ENCODE results near the gene VWA3B. TPM values are rescaled to one million over a fixed set of nuclear protein-coding genes. Genes with fewer than 3 reads are reported as not detected.
"Not testable (repeated sequence)": the region's sequence is repeated elsewhere in the genome, so short reads cannot be mapped to it uniquely, and the experiment has no call there.

Gene VWA3B
- total RNA-seq, 1 experiment from 2014 or later: 1.0 TPM

- no peaks in the 10 kb centered on the region; the same call in 1 of the 2 replicates for H3K27me3 ChIP-seq (ENCODE audit: control insufficient read depth, insufficient read depth, low read length)
- H3K36me3 ChIP-seq (replicated peaks; ENCODE audit: control insufficient read depth, insufficient read depth, low read length): no peaks in the 10 kb centered on the region
- no peak overlapping the region for H3K4me3 ChIP-seq (ENCODE audit: insufficient read depth, low read depth, low read length)
- no peak for DNase-seq
These were observed 50.2 kb downstream of the VWA3B start for GRCh38 chr2:98137196-98137595.

- not testable (repeated sequence) for DNase-seq; H3K36me3 ChIP-seq (replicated peaks; ENCODE audit: control insufficient read depth, insufficient read depth, low read length); H3K4me3 ChIP-seq (ENCODE audit: insufficient read depth, low read depth, low read length); H3K27me3 ChIP-seq (ENCODE audit: control insufficient read depth, insufficient read depth, low read length)
These were observed 52.0 kb downstream of the VWA3B start for GRCh38 chr2:98138978-98139377.

GRCh38 chr2:98140210-98140609 is 53.2 kb downstream of the VWA3B start:
- no peak for DNase-seq
- no peaks in the 10 kb centered on the region for H3K36me3 ChIP-seq (replicated peaks; ENCODE audit: control insufficient read depth, insufficient read depth, low read length)

GRCh38 chr2:98142106-98142791 is 55.3 kb downstream of the VWA3B start:
- Histone ChIP-seq H3K27me3 (ENCODE audit: control insufficient read depth, insufficient read depth, low read length) (no peaks in the 10 kb centered on the region), H3K36me3 (replicated peaks; ENCODE audit: control insufficient read depth, insufficient read depth, low read length) (no peaks in the 10 kb centered on the region), H3K4me3 (ENCODE audit: insufficient read depth, low read depth, low read length) (no peak overlapping the region)
- peak; percentile 51 for DNase-seq

More at GRCh38 chr2:98140210-98140609, 53.2 kb downstream of the VWA3B start:
- H3K4me3 ChIP-seq (ENCODE audit: insufficient read depth, low read depth, low read length): no peak overlapping the region
- no peaks in the 10 kb centered on the region for H3K27me3 ChIP-seq (ENCODE audit: control insufficient read depth, insufficient read depth, low read length)

DNA sequence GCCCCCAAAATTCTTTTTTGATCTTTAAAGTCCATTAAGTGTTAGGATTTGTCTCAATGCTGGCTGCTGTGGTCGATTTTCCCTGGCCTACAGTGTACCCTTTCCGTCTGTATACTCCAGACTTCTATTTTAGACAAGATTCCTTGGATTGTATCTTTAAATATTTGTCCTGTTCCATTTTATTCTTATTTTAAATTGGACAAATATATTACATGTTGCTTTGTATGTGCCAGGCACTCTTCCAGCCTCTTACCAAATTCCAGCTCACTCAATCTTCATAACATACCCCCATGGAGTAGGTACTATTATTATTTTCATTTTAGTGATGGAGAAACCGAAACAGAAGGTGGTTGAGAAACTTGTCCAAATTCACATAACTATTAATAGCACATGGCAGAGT is 58.1 kb downstream of the VWA3B start:
- Histone ChIP-seq H3K27me3 (ENCODE audit: control insufficient read depth, insufficient read depth, low read length) (no peaks in the 10 kb centered on the region), H3K36me3 (replicated peaks; ENCODE audit: control insufficient read depth, insufficient read depth, low read length) (no peaks in the 10 kb centered on the region), H3K4me3 (ENCODE audit: insufficient read depth, low read depth, low read length) (no peak overlapping the region)
- no peak for DNase-seq

GRCh38 chr2:98147900-98148299 is 60.9 kb downstream of the VWA3B start:
- H3K36me3 ChIP-seq (replicated peaks; ENCODE audit: control insufficient read depth, insufficient read depth, low read length); DNase-seq; H3K27me3 ChIP-seq (ENCODE audit: control insufficient read depth, insufficient read depth, low read length); H3K4me3 ChIP-seq (ENCODE audit: insufficient read depth, low read depth, low read length): not testable (repeated sequence)

DNA sequence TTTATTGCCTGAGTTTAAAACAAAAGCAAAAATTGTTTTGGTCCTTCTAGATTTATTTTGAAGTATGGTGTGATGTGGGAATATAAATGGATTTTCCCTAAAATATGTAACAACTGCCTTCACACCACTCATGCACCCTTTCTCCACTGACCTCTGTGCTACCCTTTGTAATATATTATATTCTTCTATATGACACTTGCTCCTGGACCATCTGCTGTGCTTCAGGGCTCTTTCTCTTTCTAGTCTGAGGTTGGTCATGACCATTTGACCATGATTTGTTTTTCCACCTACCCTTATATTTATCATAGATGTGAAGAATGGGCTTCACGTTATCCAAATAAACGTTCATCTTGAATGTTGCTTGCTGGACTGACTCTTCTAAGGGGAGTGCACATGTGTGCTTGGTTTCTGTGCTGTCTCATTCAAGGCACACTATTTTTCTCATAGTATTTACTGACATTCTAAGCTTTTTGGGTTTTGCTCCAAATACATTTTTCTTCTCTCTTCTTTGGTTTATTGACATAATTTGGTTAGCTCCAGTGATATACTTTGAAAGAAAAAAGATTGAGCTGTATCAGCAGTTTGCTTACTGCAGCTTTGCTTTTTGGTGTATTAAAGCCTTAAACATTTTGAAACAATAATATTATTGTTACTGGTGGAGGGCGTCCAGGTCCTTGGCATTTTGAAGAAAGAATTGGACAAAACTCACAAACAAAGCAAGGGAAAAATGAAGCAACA is 61.8 kb downstream of the VWA3B start:
- Histone ChIP-seq H3K36me3 (replicated peaks; ENCODE audit: control insufficient read depth, insufficient read depth, low read length) (no peaks in the 10 kb centered on the region), H3K4me3 (ENCODE audit: insufficient read depth, low read depth, low read length) (no peak overlapping the region), H3K27me3 (ENCODE audit: control insufficient read depth, insufficient read depth, low read length) (no peaks in the 10 kb centered on the region)
- DNase-seq: no peak

GRCh38 chr2:98149333-98149697 is 62.3 kb downstream of the VWA3B start:
- Histone ChIP-seq H3K4me3 (ENCODE audit: insufficient read depth, low read depth, low read length) (no peak overlapping the region), H3K27me3 (ENCODE audit: control insufficient read depth, insufficient read depth, low read length) (no peaks in the 10 kb centered on the region), H3K36me3 (replicated peaks; ENCODE audit: control insufficient read depth, insufficient read depth, low read length) (no peaks in the 10 kb centered on the region)
- no peak for DNase-seq

GRCh38 chr2:98153481-98153880 is 66.5 kb downstream of the VWA3B start:
- no peak for DNase-seq
- no peaks in the 10 kb centered on the region for H3K27me3 ChIP-seq (ENCODE audit: control insufficient read depth, insufficient read depth, low read length)
- H3K4me3 ChIP-seq (ENCODE audit: insufficient read depth, low read depth, low read length): no peak overlapping the region
- H3K36me3 ChIP-seq (replicated peaks; ENCODE audit: control insufficient read depth, insufficient read depth, low read length): no peaks in the 10 kb centered on the region

GRCh38 chr2:98155291-98155690 is 68.3 kb downstream of the VWA3B start:
- no peak for DNase-seq
- no peaks in the 10 kb centered on the region for H3K36me3 ChIP-seq (replicated peaks; ENCODE audit: control insufficient read depth, insufficient read depth, low read length)
- H3K27me3 ChIP-seq (ENCODE audit: control insufficient read depth, insufficient read depth, low read length): no peaks in the 10 kb centered on the region
- H3K4me3 ChIP-seq (ENCODE audit: insufficient read depth, low read depth, low read length): no peak overlapping the region

DNA sequence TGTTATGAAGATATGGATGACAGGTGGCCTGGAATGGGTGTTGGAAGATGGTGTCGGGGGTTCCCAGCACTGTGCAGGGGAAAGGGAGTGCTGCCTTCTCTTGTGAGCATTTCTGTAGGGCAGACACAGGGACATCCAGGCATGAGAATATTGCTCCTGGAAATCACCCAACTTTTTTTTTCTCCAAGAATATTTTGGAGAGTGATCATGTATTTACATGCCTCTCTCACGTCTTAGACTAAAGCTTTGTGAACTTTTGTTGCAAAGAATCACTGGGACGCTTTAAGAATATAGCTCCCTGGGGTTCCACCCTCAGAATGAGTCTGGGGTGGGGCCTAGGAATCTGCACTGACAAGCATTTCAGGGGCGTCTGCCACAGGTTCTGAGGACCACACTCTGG is 68.7 kb downstream of the VWA3B start:
- DNase-seq: no peak
- H3K36me3 ChIP-seq (replicated peaks; ENCODE audit: control insufficient read depth, insufficient read depth, low read length): no peaks in the 10 kb centered on the region
- H3K4me3 ChIP-seq (ENCODE audit: insufficient read depth, low read depth, low read length): no peak overlapping the region
- no peaks in the 10 kb centered on the region for H3K27me3 ChIP-seq (ENCODE audit: control insufficient read depth, insufficient read depth, low read length)

DNA sequence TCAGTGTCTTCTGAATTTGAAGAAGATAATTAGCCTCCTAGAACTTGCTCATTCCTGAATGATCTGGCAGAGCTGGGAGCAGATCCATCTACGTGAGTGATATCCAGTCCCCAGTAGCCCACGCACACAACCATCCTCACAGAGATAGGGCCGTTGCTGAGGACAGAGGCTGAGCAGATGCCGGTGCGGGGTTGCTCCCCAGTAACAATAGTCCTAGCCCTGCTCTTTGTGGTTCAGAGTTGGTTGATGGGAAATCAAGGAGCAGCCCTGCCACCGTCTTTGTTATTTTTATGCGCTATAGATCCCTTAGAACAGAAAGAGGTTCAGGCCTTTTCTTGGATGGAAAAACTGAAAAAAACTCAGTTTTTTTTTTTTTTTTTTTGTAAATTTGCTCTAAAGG is 69.3 kb downstream of the VWA3B start:
- no peak overlapping the region for H3K4me3 ChIP-seq (ENCODE audit: insufficient read depth, low read depth, low read length)
- no peak for DNase-seq
- no peaks in the 10 kb centered on the region for H3K27me3 ChIP-seq (ENCODE audit: control insufficient read depth, insufficient read depth, low read length)
- H3K36me3 ChIP-seq (replicated peaks; ENCODE audit: control insufficient read depth, insufficient read depth, low read length): no peaks in the 10 kb centered on the region

GRCh38 chr2:98157557-98157956 is 70.6 kb downstream of the VWA3B start:
- Histone ChIP-seq H3K36me3 (replicated peaks; ENCODE audit: control insufficient read depth, insufficient read depth, low read length) (no peaks in the 10 kb centered on the region), H3K27me3 (ENCODE audit: control insufficient read depth, insufficient read depth, low read length) (no peaks in the 10 kb centered on the region), H3K4me3 (ENCODE audit: insufficient read depth, low read depth, low read length) (no peak overlapping the region)
- DNase-seq: peak; percentile 74

DNA sequence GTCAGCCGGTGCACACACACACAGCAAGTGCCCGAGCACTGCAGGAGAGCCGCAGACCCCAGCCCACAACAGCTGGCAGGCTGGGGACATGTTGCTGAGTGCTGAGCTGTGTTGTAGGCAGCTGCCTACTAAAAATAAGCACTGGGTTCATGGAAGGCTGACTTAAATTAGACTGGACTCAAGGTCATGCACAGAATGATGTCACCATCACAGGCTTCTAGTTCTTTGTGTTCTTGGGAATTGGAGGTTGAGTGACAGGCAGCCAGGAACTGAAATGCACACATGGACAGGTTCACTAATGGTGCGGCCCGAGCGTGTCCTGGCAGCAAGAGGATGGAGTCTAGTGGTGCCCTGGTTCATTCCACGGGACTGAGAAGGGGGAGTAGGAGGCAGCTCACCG is 71.3 kb downstream of the VWA3B start:
- H3K4me3 ChIP-seq (ENCODE audit: insufficient read depth, low read depth, low read length): no peak overlapping the region
- DNase-seq: no peak
- H3K36me3 ChIP-seq (replicated peaks; ENCODE audit: control insufficient read depth, insufficient read depth, low read length): no peaks in the 10 kb centered on the region
- H3K27me3 ChIP-seq (ENCODE audit: control insufficient read depth, insufficient read depth, low read length): no peaks in the 10 kb centered on the region

DNA sequence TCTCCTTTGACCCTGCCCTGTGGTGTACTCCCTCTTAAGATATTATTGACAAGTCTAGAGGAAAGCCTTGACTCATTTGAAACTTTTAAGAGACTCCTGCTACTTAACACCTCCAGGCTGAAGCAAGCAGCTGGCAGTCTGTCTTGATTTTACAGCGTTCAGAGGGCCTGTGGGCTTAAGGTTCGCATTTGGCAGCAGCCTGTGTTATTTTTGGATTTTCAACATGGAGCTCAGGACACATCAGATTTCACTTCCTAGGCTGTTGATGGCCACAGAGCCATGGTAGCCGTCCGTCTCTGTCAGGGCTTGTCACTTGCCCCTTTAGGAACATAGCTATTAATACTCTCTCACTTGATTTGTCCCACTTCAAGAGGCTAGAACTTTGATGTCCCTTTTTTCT is 73.6 kb downstream of the VWA3B start:
- no peaks in the 10 kb centered on the region for H3K36me3 ChIP-seq (replicated peaks; ENCODE audit: control insufficient read depth, insufficient read depth, low read length)
- no peaks in the 10 kb centered on the region for H3K27me3 ChIP-seq (ENCODE audit: control insufficient read depth, insufficient read depth, low read length)
- no peak overlapping the region for H3K4me3 ChIP-seq (ENCODE audit: insufficient read depth, low read depth, low read length)
- no peak for DNase-seq

Measured in H7 (cell line).